Measurements from ENCODE around the gene LRRC36.

- TF ChIP-seq CTCF (conservative IDR thresholded peaks at IDR 0.05; ENCODE audit: low read depth, low read length) = no peak
- TF ChIP-seq EZH2 (IDR thresholded peaks at IDR 0.05; ENCODE audit: low read length, unreplicated experiment) = no peak
- TF ChIP-seq EZH2phosphoT487 (IDR thresholded peaks at IDR 0.05; ENCODE audit: borderline replicate concordance, low read length) = no peak
Measured at GRCh38 chr16:67370661-67371060, 44.0 kb downstream of the LRRC36 start.

All from PC-3 (cell line).